HepG2 (cell line): ENCODE data around the gene ARHGEF16. TPM values are rescaled to one million over a fixed set of nuclear protein-coding genes. Genes with fewer than 3 reads are reported as not detected.

Experiments used
- AFF4 ChIP-seq: sonication (generic); formaldehyde crosslinking; IDR thresholded peaks from 2 replicates; pipeline ENCODE4 v1.4.0; 2020; ENCODE audit warnings: missing genetic modification reagents
- ASH2L ChIP-seq: fragments of 300-600, 200-600 bp; sonication (generic); IDR thresholded peaks from 2 replicates; pipeline ENCODE4 v1.7.0; 2017; ENCODE audit warnings: low read depth, mild to moderate bottlenecking, moderate library complexity, mixed read lengths, low read length; ENCODE audit not compliant: insufficient read length
- ATF1 ChIP-seq: IDR thresholded peaks from 2 replicates; pipeline ENCODE4 v1.6.1; 2016; ENCODE audit warnings: mild to moderate bottlenecking, control low read depth
- KLF9 ChIP-seq: IDR thresholded peaks from 2 replicates; pipeline ENCODE4 v1.6.1; 2016; ENCODE audit warnings: low read depth
- MXD1 ChIP-seq: sonication (generic); formaldehyde crosslinking; IDR thresholded peaks from 2 replicates; pipeline ENCODE4 v1.4.0; 2020; ENCODE audit warnings: mild to moderate bottlenecking, missing genetic modification reagents
- NR2C2 ChIP-seq: sonication (generic); formaldehyde crosslinking; IDR thresholded peaks from 2 replicates; pipeline ENCODE4 v1.4.0; 2020; ENCODE audit warnings: missing genetic modification reagents, mild to moderate bottlenecking, moderate library complexity, borderline replicate concordance
- NR2F6 ChIP-seq, 2 experiments: IDR thresholded peaks; 2 replicates each; pipeline ENCODE4 v1.6.1; 2016; ENCODE audit warnings: antibody characterized with exemption in 1 of 2, mild to moderate bottlenecking in 1 of 2
- RFXAP ChIP-seq: sonication (generic); formaldehyde crosslinking; IDR thresholded peaks from 2 replicates; pipeline ENCODE4 v1.4.0; 2020; ENCODE audit warnings: missing genetic modification reagents, borderline replicate concordance
- RORA ChIP-seq: sonication (generic); formaldehyde crosslinking; IDR thresholded peaks from 2 replicates; pipeline ENCODE4 v1.5.0; 2020; ENCODE audit warnings: mild to moderate bottlenecking, missing genetic modification reagents, moderate library complexity
- TAF1 ChIP-seq: sonication (generic); formaldehyde crosslinking; IDR thresholded peaks from 2 replicates; pipeline ENCODE4 v1.4.0; 2020; ENCODE audit warnings: missing genetic modification reagents
- TCF7L2 ChIP-seq: IDR thresholded peaks from 2 replicates; pipeline ENCODE4 v1.6.1; 2011; ENCODE audit warnings: mild to moderate bottlenecking, low read depth, low read length, moderate library complexity
- ZBTB7A ChIP-seq: sonication (generic); formaldehyde crosslinking; IDR thresholded peaks from 2 replicates; pipeline ENCODE4 v1.8.0; 2022; ENCODE audit warnings: mild to moderate bottlenecking, missing genetic modification reagents
- ZFAT ChIP-seq: sonication (generic); formaldehyde crosslinking; conservative IDR thresholded peaks from 2 replicates; pipeline ENCODE4 v1.8.1; 2023; ENCODE audit warnings: missing genetic modification reagents, inconsistent platforms
- ZFY ChIP-seq: sonication (generic); formaldehyde crosslinking; IDR thresholded peaks from 2 replicates; pipeline ENCODE4 v1.4.0; 2020; ENCODE audit warnings: missing genetic modification reagents
- ZNF337 ChIP-seq: sonication (generic); formaldehyde crosslinking; IDR thresholded peaks from 2 replicates; pipeline ENCODE4 v1.5.1; 2020; ENCODE audit warnings: missing genetic modification reagents, low read depth, mild to moderate bottlenecking, borderline replicate concordance
- ZNF496 ChIP-seq: sonication (generic); formaldehyde crosslinking; IDR thresholded peaks from 2 replicates; pipeline ENCODE4 v1.8.1; 2023; ENCODE audit warnings: mild to moderate bottlenecking, moderate library complexity, missing genetic modification reagents; ENCODE audit not compliant: insufficient replicate concordance
- ZNF574 ChIP-seq: sonication (generic); formaldehyde crosslinking; IDR thresholded peaks from 2 replicates; pipeline ENCODE4 v1.4.0; 2020; ENCODE audit warnings: missing genetic modification reagents
- ZNF724P ChIP-seq: sonication (generic); formaldehyde crosslinking; IDR thresholded peaks from 2 replicates; pipeline ENCODE4 v1.8.0; 2022; ENCODE audit warnings: missing genetic modification reagents, borderline replicate concordance
- ZSCAN31 ChIP-seq: sonication (generic); formaldehyde crosslinking; IDR thresholded peaks from 2 replicates; pipeline ENCODE4 v1.5.0; 2020; ENCODE audit warnings: low read depth, mild to moderate bottlenecking, missing genetic modification reagents
- ZSCAN9 ChIP-seq: IDR thresholded peaks from 2 replicates; pipeline ENCODE4 v1.6.1; 2016; ENCODE audit warnings: borderline replicate concordance
- polyA plus RNA-seq, 8 experiments: library from polyadenylated mRNA; depleted of rRNA in 3 of 8; stranded (reverse) in 7 of 8; unstranded in 1 of 8; fragments of >200 nt; fragmentation: Illumina TruSeq in 4 of 8; extraction: Trizol in 4 of 8; gene quantifications; 2 replicates each; pipeline versions ENCODE4 v1.2.1 to v1.2.3, GENCODE V29; 2011 to 2016; ENCODE audit warnings: low read depth in 4 of 8, missing spikeins in 1 of 8, mixed read lengths in 1 of 8; ENCODE audit not compliant: insufficient read depth in 1 of 8
- total RNA-seq, 5 experiments: library from RNA; depleted of rRNA; stranded (reverse); fragments of >200 nt; fragmentation: Illumina TruSeq; extraction: Trizol; gene quantifications; 2 replicates each; pipeline ENCODE4 v1.2.3, GENCODE V29; 2016; ENCODE audit warnings: low read depth in 1 of 5
- TF ChIP-seq, protein P1 (sequence below): sonication (generic); formaldehyde crosslinking; IDR thresholded peaks from 2 replicates; pipeline ENCODE4 v1.5.0; 2020; ENCODE audit warnings: missing genetic modification reagents

The ARHGEF16 gene
- total and polyA plus RNA-seq, 2 of the 13 experiments (the other 11 are each of a cell fraction or from before 2014, with no cell fraction given) = 20.3 to 39.9 TPM

GRCh38 chr1:3456964-3457909 lies 2.8 kb downstream of the ARHGEF16 start (continued):
- TF ChIP-seq AFF4 (CRISPR knock-in tag) (no peak), TCF7L2 (no peak), ZNF337 (CRISPR knock-in tag) (0 out of 2 replicates have a peak, but pooled peaks have one; percentile 16), ZNF724P (CRISPR knock-in tag) (0 out of 2 replicates have a peak, but pooled peaks have one; percentile 58), MXD1 (CRISPR knock-in tag) (0 out of 2 replicates have a peak, but pooled peaks have one; percentile 71), RORA (CRISPR knock-in tag) (no peak), ATF1 (CRISPR knock-in tag) (no peak), ZBTB7A (CRISPR knock-in tag) (peak; percentile 85; the same call in 1 of the 2 replicates), ASH2L (peak; percentile 91), ZSCAN31 (CRISPR knock-in tag) (no peak), TAF1 (peak; percentile 51; the same call in 1 of the 2 replicates), ZNF574 (CRISPR knock-in tag) (peak; percentile 85; the same call in 1 of the 2 replicates), ZSCAN9 (CRISPR knock-in tag) (0 out of 2 replicates have a peak, but pooled peaks have one; percentile 17), ZFAT (CRISPR knock-in tag) (no peak), KLF9 (CRISPR knock-in tag) (no peak), ZNF496 (CRISPR knock-in tag) (no peak), NR2C2 (CRISPR knock-in tag) (peak; percentile 23; the same call in 1 of the 2 replicates), RFXAP (CRISPR knock-in tag) (0 out of 2 replicates have a peak, but pooled peaks have one; percentile 5), NR2F6 (IDR thresholded peaks at IDR 0.05) (peak; percentile 73), NR2F6 (CRISPR knock-in tag; IDR thresholded peaks at IDR 0.05) (peak; percentile 77), ZFY (CRISPR knock-in tag) (peak; percentile 49; the same call in 1 of the 2 replicates)
- TF ChIP-seq, protein P1, sequence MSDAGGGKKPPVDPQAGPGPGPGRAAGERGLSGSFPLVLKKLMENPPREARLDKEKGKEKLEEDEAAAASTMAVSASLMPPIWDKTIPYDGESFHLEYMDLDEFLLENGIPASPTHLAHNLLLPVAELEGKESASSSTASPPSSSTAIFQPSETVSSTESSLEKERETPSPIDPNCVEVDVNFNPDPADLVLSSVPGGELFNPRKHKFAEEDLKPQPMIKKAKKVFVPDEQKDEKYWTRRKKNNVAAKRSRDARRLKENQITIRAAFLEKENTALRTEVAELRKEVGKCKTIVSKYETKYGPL (CRISPR knock-in tag) = no peak
